T-helper 1 cell treated with Interleukin-12 subunit alpha and Interleukin-12 subunit beta and Interleukin-4 antibody, amounts not matched to agents 30 ng/mL and 1 ng/mL, for 36 hours (primary cell): Measurements from ENCODE around the gene RBBP4. TPM values are rescaled to one million over a fixed set of nuclear protein-coding genes. Genes with fewer than 3 reads are reported as not detected.

ENCODE experiments used
- intact Hi-C: fragments of 100-400 bp; cut with micrococcal nuclease; formaldehyde crosslinking; loops from one replicate; pipeline ENCODE4 v1.15.1; 2024
- total RNA-seq: library from RNA; stranded (reverse); gene quantifications from 2 replicates; pipeline ENCODE4 v1.2.3, GENCODE V29; 2022

Gene RBBP4
- total RNA-seq, 1 donor from 2014 or later = 294 TPM

- intact Hi-C loops = loop anchor here (2.0 kb wide), 1 partner anchor 35 kb away; no protein-coding TSS in a partner anchor
Measured at GRCh38 chr1:32717503-32717902, 66.5 kb downstream of the RBBP4 start.

- intact Hi-C loops = no loop called here
Measured at GRCh38 chr1:32718036-32718435, 67.0 kb downstream of the RBBP4 start.

GRCh38 chr1:32718527-32718926 lies 67.5 kb downstream of the RBBP4 start:
- intact Hi-C loops = no loop called here

GRCh38 chr1:32719681-32720275 lies 68.8 kb downstream of the RBBP4 start:
- intact Hi-C loops = no loop called here

GRCh38 chr1:32724678-32725614 lies 73.9 kb downstream of the RBBP4 start:
- intact Hi-C loops = no loop called here

GRCh38 chr1:32725615-32725982 lies 74.6 kb downstream of the RBBP4 start:
- intact Hi-C loops = no loop called here

- intact Hi-C loops = no loop called here
Measured at GRCh38 chr1:32727876-32728275, 76.9 kb downstream of the RBBP4 start.

- intact Hi-C loops = no loop called here
Measured at GRCh38 chr1:32728413-32729077, 77.5 kb downstream of the RBBP4 start.

- intact Hi-C loops = no loop called here
Measured at GRCh38 chr1:32729254-32730046, 78.4 kb downstream of the RBBP4 start.

GRCh38 chr1:32733582-32734321 lies 82.7 kb downstream of the RBBP4 start:
- intact Hi-C loops = no loop called here

Other genes starting within 250 kb of the RBBP4 start
- gene ZBTB8B, start 186.1 kb upstream of the RBBP4 start, total RNA-seq = not detected in 2 replicates
- 0.10 TPM in 2 replicates for gene ZBTB8A, start 111.8 kb upstream of the RBBP4 start, total RNA-seq
- gene ZBTB8OS, start 658 bp upstream of the RBBP4 start, total RNA-seq = 48.8 and 64.5 TPM in 2 replicates
- gene SYNC, start 51.6 kb downstream of the RBBP4 start, total RNA-seq = not detected in 2 replicates
- 196 and 198 TPM in 2 replicates for gene YARS1, start 166.2 kb downstream of the RBBP4 start, total RNA-seq
- 75.3 and 82.0 TPM in 2 replicates for gene S100PBP, start 166.4 kb downstream of the RBBP4 start, total RNA-seq
- not detected in 2 replicates for gene FNDC5, start 219.7 kb downstream of the RBBP4 start, total RNA-seq
- gene HPCA, start 235.3 kb downstream of the RBBP4 start, total RNA-seq = not detected in 2 replicates